Keratinocyte (primary cell): ENCODE data around the gene FAM107B. TPM values are rescaled to one million over a fixed set of nuclear protein-coding genes. Genes with fewer than 3 reads are reported as not detected.

Experiments used
- DNase-seq: peaks from one replicate; pipeline ENCODE4 v3.0.0-alpha.2; 2011; ENCODE audit warnings: low read depth, missing footprints, low spot score
- FAIRE-seq: peaks from 2 replicates; lab custom pipeline; 2011; peaks lifted over from hg19 to GRCh38; lab: Jason Lieb, UNC
- H2AFZ ChIP-seq: 2 replicates; pipeline ENCODE4 v1.6.0; 2012; ENCODE audit warnings: low read length, control low read depth, inconsistent platforms; ENCODE audit not compliant: control insufficient read depth
- H3K27ac ChIP-seq: 2 replicates; pipeline ENCODE4 v1.5.1; 2011; ENCODE audit warnings: low read length; ENCODE audit not compliant: control insufficient read depth, insufficient read depth
- H3K27me3 ChIP-seq: 3 replicates; pipeline ENCODE4 v1.6.0; 2011; ENCODE audit warnings: low read length; ENCODE audit not compliant: control insufficient read depth, insufficient read depth; ENCODE audit errors: extremely low read depth
- H3K36me3 ChIP-seq, 2 experiments: 2 replicates in 1 of 2; 3 replicates in 1 of 2; pipeline ENCODE4 v1.5.1; 2011; ENCODE audit warnings: low read length in 2 of 2, mild to moderate bottlenecking in 1 of 2; ENCODE audit not compliant: control insufficient read depth in 2 of 2, insufficient read depth in 2 of 2; ENCODE audit errors: extremely low read depth in 1 of 2
- H3K4me1 ChIP-seq: 3 replicates; pipeline ENCODE4 v1.5.1; 2011; ENCODE audit warnings: low read length; ENCODE audit not compliant: control insufficient read depth, insufficient read depth; ENCODE audit errors: extremely low read depth
- H3K4me2 ChIP-seq: 3 replicates; pipeline ENCODE4 v1.6.0; 2011; ENCODE audit warnings: low read depth, low read length; ENCODE audit not compliant: control insufficient read depth, insufficient read depth; ENCODE audit errors: extremely low read depth
- H3K4me3 ChIP-seq, 3 experiments: fragments of 200-600 bp in 1 of 3; sonication (generic) in 1 of 3; 2 replicates in 2 of 3; 3 replicates in 1 of 3; pipeline ENCODE4 v1.5.1; 2011 to 2016; ENCODE audit warnings: low read length in 3 of 3, mild to moderate bottlenecking in 3 of 3, control low read depth in 2 of 3, inconsistent platforms in 1 of 3, low read depth in 1 of 3, mixed read lengths in 1 of 3, mixed run types in 1 of 3, moderate library complexity in 1 of 3; ENCODE audit not compliant: control insufficient read depth in 2 of 3, insufficient read depth in 2 of 3; ENCODE audit errors: extremely low read depth in 1 of 3
- H3K79me2 ChIP-seq: 2 replicates; pipeline ENCODE4 v1.6.0; 2012; ENCODE audit warnings: low read length; ENCODE audit not compliant: control insufficient read depth, insufficient read depth
- H3K9ac ChIP-seq: 3 replicates; pipeline ENCODE4 v1.6.0; 2011; ENCODE audit warnings: low read length; ENCODE audit not compliant: control insufficient read depth, insufficient read depth; ENCODE audit errors: extremely low read depth
- H3K9me1 ChIP-seq: 3 replicates; pipeline ENCODE4 v1.6.0; 2011; ENCODE audit warnings: low read length; ENCODE audit not compliant: control insufficient read depth, insufficient read depth; ENCODE audit errors: extremely low read depth
- H3K9me3 ChIP-seq: 2 replicates; pipeline ENCODE4 v1.5.1; 2012; ENCODE audit warnings: low read depth, low read length; ENCODE audit not compliant: control insufficient read depth
- H4K20me1 ChIP-seq: 3 replicates; pipeline ENCODE4 v1.6.0; 2011; ENCODE audit warnings: low read length; ENCODE audit not compliant: control insufficient read depth, insufficient read depth; ENCODE audit errors: extremely low read depth
- EZH2 ChIP-seq: IDR thresholded peaks from one replicate; pipeline ENCODE4 v1.6.1; 2012; ENCODE audit warnings: inconsistent platforms, mild to moderate bottlenecking, low read length, moderate library complexity
- dilution Hi-C: fragments of 300-500 bp; cut with MboI; formaldehyde crosslinking; loops from one replicate; pipeline ENCODE4 v1.7.0; 2020; ENCODE audit warnings: low sequenced_read_pairs; ENCODE audit not compliant: extremely low pct_ligation_motif_present
- polyA plus RNA-seq, 5 experiments: library from polyadenylated mRNA; depleted of rRNA in 3 of 5; stranded (reverse) in 3 of 5; stranded (forward) in 1 of 5; unstranded in 1 of 5; fragments of >200 nt; gene quantifications; 1 replicate in 1 of 5; 2 replicates in 3 of 5; 3 replicates in 1 of 5; pipeline versions ENCODE4 v1.2.1 to v1.2.3, GENCODE V29; 2011 to 2012; ENCODE audit warnings: missing spikeins in 2 of 5, low read depth in 1 of 5, low replicate concordance in 1 of 5
- TF ChIP-seq, protein P1 (sequence below), 3 experiments: IDR thresholded peaks in 1 of 3; conservative IDR thresholded peaks in 1 of 3; optimal IDR thresholded peaks in 1 of 3; 2 replicates in 2 of 3; 3 replicates in 1 of 3; pipeline versions ENCODE3 to v1.5.1; 2011; ENCODE audit warnings: low read length in 3 of 3, mild to moderate bottlenecking in 3 of 3, moderate library complexity in 2 of 3, control low read depth in 1 of 3, inconsistent platforms in 1 of 3; ENCODE audit not compliant: insufficient read depth in 2 of 3; ENCODE audit errors: extremely low read depth in 1 of 3

The FAM107B gene
- polyA plus RNA-seq, 1 donor (not counting 4 experiments of a cell fraction or from before 2014, with no cell fraction given) = 8.7 TPM

DNA sequence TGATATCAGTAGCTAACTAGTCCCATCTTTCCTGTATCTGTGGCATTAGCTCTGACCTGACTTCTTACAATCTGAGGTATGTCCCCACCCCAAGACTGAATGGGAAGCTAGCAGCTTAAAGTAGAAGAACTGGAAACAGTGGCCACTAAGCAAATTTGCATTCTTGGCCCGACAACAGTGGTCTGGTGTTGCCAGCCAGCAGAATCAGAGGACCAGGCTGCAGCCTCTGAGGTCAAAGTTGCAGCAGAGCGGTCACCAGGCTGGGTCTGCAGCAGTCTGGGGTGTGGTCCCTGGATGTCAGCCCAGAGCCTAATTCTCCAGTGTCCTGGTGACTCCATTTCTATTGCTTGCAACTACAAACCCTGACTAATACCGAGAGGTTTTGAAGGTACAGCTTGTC is 26.3 kb downstream of the FAM107B start:
- no peaks in the 10 kb centered on the region for H3K4me1 ChIP-seq
- H3K4me2 ChIP-seq = no peak overlapping the region
- H3K27me3 ChIP-seq = peaks cover 5% of the 10 kb centered on the region
- TF ChIP-seq, protein P1, sequence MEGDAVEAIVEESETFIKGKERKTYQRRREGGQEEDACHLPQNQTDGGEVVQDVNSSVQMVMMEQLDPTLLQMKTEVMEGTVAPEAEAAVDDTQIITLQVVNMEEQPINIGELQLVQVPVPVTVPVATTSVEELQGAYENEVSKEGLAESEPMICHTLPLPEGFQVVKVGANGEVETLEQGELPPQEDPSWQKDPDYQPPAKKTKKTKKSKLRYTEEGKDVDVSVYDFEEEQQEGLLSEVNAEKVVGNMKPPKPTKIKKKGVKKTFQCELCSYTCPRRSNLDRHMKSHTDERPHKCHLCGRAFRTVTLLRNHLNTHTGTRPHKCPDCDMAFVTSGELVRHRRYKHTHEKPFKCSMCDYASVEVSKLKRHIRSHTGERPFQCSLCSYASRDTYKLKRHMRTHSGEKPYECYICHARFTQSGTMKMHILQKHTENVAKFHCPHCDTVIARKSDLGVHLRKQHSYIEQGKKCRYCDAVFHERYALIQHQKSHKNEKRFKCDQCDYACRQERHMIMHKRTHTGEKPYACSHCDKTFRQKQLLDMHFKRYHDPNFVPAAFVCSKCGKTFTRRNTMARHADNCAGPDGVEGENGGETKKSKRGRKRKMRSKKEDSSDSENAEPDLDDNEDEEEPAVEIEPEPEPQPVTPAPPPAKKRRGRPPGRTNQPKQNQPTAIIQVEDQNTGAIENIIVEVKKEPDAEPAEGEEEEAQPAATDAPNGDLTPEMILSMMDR (optimal IDR thresholded peaks at IDR 0.05 in 1 of 3, IDR thresholded peaks at IDR 0.05 in 1 of 3, conservative IDR thresholded peaks at IDR 0.05 in 1 of 3; ENCODE audit: extremely low read depth in 1 of 3, insufficient read depth in 2 of 3, low read length in 3 of 3) = no peak
- no peak for TF ChIP-seq EZH2
- H3K9me3 ChIP-seq = no peaks in the 10 kb centered on the region
- H4K20me1 ChIP-seq = no peaks in the 10 kb centered on the region
- DNase-seq = no peak
- H3K36me3 ChIP-seq = no peaks in the 10 kb centered on the region
- H2AFZ ChIP-seq = no peak overlapping the region
- no peaks in the 10 kb centered on the region for H3K9me1 ChIP-seq
- dilution Hi-C loops = no loop called here
- H3K27ac ChIP-seq = no peak overlapping the region
- H3K79me2 ChIP-seq = no peaks in the 10 kb centered on the region
- FAIRE-seq = no peak
- H3K4me3 ChIP-seq = no peak overlapping the region
- no peak overlapping the region for H3K9ac ChIP-seq

DNA sequence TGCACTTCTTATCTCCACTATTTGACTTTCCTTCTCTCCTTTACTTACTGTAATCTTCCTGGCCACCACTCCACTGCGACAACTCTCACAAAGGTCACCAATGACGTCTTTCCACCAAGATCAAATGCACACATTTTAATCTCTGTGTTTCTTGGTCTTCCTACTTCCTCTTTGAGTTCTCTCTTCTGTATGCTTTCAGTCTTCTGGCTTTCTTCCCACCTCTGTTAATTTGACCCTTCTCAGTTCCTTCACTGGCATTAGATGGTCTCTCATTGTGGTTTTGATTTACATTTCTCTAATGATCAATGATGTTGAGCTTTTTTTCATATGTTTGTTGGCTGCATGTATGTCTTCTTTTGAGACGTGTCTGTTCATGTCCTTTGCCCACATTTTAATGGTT is 31.9 kb downstream of the FAM107B start:
- H4K20me1 ChIP-seq = no peaks in the 10 kb centered on the region
- no peak overlapping the region for H3K4me3 ChIP-seq
- H2AFZ ChIP-seq = no peak overlapping the region
- H3K27ac ChIP-seq = no peak overlapping the region
- no peaks in the 10 kb centered on the region for H3K36me3 ChIP-seq
- dilution Hi-C loops = no loop called here
- H3K9me1 ChIP-seq = no peaks in the 10 kb centered on the region
- H3K4me2 ChIP-seq = no peak overlapping the region
- H3K27me3 ChIP-seq = peaks cover 5% of the 10 kb centered on the region
- no peak overlapping the region for H3K9ac ChIP-seq
- TF ChIP-seq EZH2 = no peak
- TF ChIP-seq, protein P1 (optimal IDR thresholded peaks at IDR 0.05 in 1 of 3, IDR thresholded peaks at IDR 0.05 in 1 of 3, conservative IDR thresholded peaks at IDR 0.05 in 1 of 3; ENCODE audit: extremely low read depth in 1 of 3, insufficient read depth in 2 of 3, low read length in 3 of 3) = no peak
- no peaks in the 10 kb centered on the region for H3K4me1 ChIP-seq
- DNase-seq (no peak), FAIRE-seq (no peak)
- no peaks in the 10 kb centered on the region for H3K79me2 ChIP-seq
- H3K9me3 ChIP-seq = no peaks in the 10 kb centered on the region
